Activated CD8-positive, alpha-beta T cell treated with anti-CD3 and anti-CD28 coated beads for 36 hours (primary cell): Measurements from ENCODE around the gene SHMT1. TPM values are rescaled to one million over a fixed set of nuclear protein-coding genes. Genes with fewer than 3 reads are reported as not detected.
"Not testable (repeated sequence)": the region's sequence is repeated elsewhere in the genome, so short reads cannot be mapped to it uniquely, and the experiment has no call there.

Experiments used
- ATAC-seq: fragments of 200-7000 bp; cut with Tn5 transposase; one replicate; pipeline ENCODE4 v1.10.0; 2021; ENCODE audit warnings: mild to moderate bottlenecking, moderate library complexity
- CTCF ChIA-PET: fragments of 350-600 bp; sonication (Branson Sonifier 250); formaldehyde crosslinking; loops from one replicate; lab custom pipeline; 2021; ENCODE audit warnings: antibody characterized with exemption; lab: Charles Lee
- POLR2A ChIA-PET: fragments of 350-600 bp; sonication (Branson Sonifier 250); formaldehyde crosslinking; loops from one replicate; lab custom pipeline; 2021; ENCODE audit warnings: antibody characterized with exemption; lab: Charles Lee
- DNase-seq: peaks from one replicate; pipeline ENCODE4 v3.0.0-alpha.2; 2020
- H3K27ac Mint-ChIP-seq: one replicate; pipeline ENCODE4 v1.8.0; 2021; ENCODE audit warnings: mild to moderate bottlenecking, mixed read lengths
- H3K27me3 Mint-ChIP-seq: one replicate; pipeline ENCODE4 v1.8.0; 2021; ENCODE audit warnings: mixed read lengths
- H3K36me3 Mint-ChIP-seq: one replicate; pipeline ENCODE4 v1.8.0; 2021; ENCODE audit warnings: low read depth, mixed read lengths
- H3K4me1 Mint-ChIP-seq: one replicate; pipeline ENCODE4 v1.8.0; 2021; ENCODE audit warnings: low read depth, mixed read lengths
- H3K4me3 Mint-ChIP-seq: one replicate; pipeline ENCODE4 v1.8.0; 2021; ENCODE audit warnings: mild to moderate bottlenecking, moderate library complexity, mixed read lengths
- H3K9me3 Mint-ChIP-seq: one replicate; pipeline ENCODE4 v1.8.0; 2021; ENCODE audit warnings: mixed read lengths
- intact Hi-C: fragments of 100-400 bp; cut with micrococcal nuclease; formaldehyde crosslinking; loops from one replicate; pipeline ENCODE4 v1.10.0; 2022
- total RNA-seq, 2 experiments: library from RNA; stranded (reverse); gene quantifications; one replicate each; pipeline ENCODE4 v1.2.3, GENCODE V29; 2021
- TF ChIP-seq, protein P1 (sequence below): fragments of 200-600 bp; IDR thresholded peaks from one replicate; pipeline ENCODE4 v1.8.0; 2022; ENCODE audit warnings: antibody characterized with exemption, mild to moderate bottlenecking

Gene SHMT1
- total RNA-seq, 2 experiments from 2014 or later: 45.1 to 49.6 TPM

DNA sequence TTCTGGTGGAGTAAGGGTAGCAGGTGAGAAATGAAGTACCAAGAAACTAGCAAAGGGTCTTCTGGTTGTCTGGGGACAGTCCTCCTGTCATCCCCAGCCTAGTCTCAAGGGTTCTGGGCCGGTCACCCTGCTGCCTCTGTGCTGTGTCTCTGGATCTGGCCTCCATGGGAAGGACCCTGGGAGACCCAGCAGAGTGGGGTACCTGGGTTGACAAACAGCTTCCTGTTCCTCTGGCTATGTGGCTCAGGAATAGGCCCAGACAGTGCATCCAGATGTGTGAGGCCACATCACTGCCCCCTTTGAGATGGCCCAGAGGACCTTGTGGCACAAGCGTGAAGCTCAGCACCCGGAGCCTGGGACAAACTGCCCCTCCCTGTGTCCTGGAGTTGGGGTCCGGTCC is 24.9 kb upstream of the SHMT1 start:
- H3K27me3 Mint-ChIP-seq, H3K4me3 Mint-ChIP-seq, CTCF ChIA-PET, H3K9me3 Mint-ChIP-seq, POLR2A ChIA-PET, H3K4me1 Mint-ChIP-seq, intact Hi-C loops, DNase-seq, ATAC-seq, H3K36me3 Mint-ChIP-seq, H3K27ac Mint-ChIP-seq: not testable (repeated sequence)

DNA sequence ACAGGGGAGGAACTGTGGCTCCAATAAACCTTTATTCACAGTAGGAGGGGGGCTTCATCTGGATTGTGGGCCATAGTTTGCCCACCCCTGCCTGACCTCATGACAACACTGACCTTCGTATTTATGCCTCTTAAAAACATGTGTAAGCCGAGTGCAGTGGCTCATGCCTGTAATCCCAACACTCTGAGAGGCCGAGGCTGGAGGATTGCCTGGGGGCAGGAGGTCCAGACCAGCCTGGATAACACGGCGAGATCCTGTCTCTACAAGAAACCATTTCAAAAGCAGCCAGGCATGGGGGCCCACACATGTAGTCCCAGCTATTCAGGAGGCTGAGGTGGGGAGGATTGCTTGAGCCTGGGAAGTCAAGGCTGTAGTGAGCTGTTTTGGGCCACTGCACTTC is 24.2 kb upstream of the SHMT1 start:
- POLR2A ChIA-PET, H3K27ac Mint-ChIP-seq, intact Hi-C loops, H3K4me3 Mint-ChIP-seq, H3K27me3 Mint-ChIP-seq, H3K4me1 Mint-ChIP-seq, ATAC-seq, DNase-seq, H3K9me3 Mint-ChIP-seq, H3K36me3 Mint-ChIP-seq, CTCF ChIA-PET: not testable (repeated sequence)

DNA sequence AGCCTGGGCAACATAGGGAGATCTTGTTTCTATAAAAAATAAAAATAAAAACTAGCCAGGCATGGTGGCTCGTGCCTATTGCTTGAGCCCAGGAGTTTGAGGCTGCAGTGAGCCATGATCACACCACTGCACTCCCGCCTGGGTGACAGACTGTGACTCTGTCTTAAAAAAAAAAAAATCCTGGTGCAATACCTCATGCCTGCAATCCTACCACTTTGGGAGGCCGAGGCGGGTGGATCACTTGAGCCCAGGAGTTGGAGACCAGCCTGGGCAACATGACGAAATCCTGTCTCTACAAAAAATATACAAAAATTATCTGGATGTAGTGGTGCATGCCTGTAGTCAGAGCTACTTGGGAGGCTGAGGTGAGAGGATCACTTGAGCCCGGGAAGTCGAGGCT is 20.9 kb upstream of the SHMT1 start:
- DNase-seq, H3K27me3 Mint-ChIP-seq, H3K9me3 Mint-ChIP-seq, intact Hi-C loops, H3K4me3 Mint-ChIP-seq, H3K4me1 Mint-ChIP-seq, H3K36me3 Mint-ChIP-seq, CTCF ChIA-PET, H3K27ac Mint-ChIP-seq, POLR2A ChIA-PET, ATAC-seq: not testable (repeated sequence)

DNA sequence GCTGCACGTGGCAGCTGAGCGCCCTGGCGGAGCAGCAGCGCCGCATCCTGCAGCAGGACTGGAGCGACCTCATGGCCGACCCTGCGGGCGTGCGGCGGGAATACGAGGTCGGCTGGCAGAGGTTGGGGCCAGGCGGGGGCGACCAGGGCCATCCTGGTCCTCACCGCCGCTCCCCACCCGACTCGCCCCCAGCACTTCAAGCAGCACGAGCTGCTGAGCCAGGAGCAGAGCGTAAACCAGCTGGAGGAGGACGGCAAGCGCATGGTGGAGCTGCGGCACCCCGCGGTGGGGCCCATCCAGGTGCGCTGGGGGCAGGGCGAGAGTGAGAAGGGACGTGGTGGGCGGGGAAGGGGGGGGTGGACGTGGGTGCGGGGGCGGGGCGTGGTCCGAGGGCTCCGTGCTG is 19.7 kb upstream of the SHMT1 start:
- H3K9me3 Mint-ChIP-seq, H3K27ac Mint-ChIP-seq, H3K4me1 Mint-ChIP-seq, H3K4me3 Mint-ChIP-seq, H3K27me3 Mint-ChIP-seq, CTCF ChIA-PET, intact Hi-C loops, H3K36me3 Mint-ChIP-seq: not testable (repeated sequence)
- DNase-seq: peak; percentile 33
- ATAC-seq: peak; percentile 71
- POLR2A ChIA-PET: interaction anchor here (1.6 kb wide), 1 partner anchor 20 kb away, joined by 4 read pairs; the partner anchor contains the start of gene SHMT1

DNA sequence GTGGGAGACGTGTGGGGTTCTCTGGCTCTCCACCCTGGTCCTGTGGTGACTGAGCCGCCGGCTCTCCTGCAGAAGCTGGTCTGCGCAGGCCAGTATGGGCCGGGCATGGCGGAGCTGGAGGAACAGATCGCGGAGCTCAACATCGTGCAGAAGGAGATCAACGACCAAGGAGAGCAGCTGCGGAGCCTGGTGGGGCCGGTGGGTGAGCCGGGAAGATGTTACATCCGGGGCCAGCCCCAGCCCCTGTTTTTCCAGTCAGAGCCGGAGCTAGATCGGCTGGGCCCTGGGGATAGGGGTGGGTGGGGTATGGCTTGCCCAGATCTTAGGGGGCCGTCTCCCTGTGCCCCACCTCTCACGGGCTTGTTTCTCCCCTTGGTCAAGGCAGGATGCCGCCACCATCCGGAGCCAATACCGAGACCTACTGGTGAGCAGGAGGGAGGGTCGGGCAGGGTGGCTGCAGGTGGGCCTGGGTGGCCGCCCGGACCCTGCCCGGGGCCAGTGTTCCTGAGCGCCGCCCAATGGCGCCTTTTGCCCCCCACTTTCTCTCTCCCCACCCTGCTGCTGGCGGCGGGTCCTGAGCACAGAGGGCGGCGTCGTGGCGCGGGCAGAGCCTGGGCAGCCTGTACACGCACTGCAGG is 19.2 kb upstream of the SHMT1 start:
- ChIA-PET POLR2A (interaction anchor here (1.6 kb wide), 1 partner anchor 19 kb away, joined by 4 read pairs; the partner anchor contains the start of gene SHMT1), CTCF (no interaction called here)
- no peak for DNase-seq
- H3K27me3 Mint-ChIP-seq: peaks cover 6% of the 10 kb centered on the region
- no peak overlapping the region for H3K27ac Mint-ChIP-seq
- ATAC-seq: no peak
- TF ChIP-seq, protein P1, sequence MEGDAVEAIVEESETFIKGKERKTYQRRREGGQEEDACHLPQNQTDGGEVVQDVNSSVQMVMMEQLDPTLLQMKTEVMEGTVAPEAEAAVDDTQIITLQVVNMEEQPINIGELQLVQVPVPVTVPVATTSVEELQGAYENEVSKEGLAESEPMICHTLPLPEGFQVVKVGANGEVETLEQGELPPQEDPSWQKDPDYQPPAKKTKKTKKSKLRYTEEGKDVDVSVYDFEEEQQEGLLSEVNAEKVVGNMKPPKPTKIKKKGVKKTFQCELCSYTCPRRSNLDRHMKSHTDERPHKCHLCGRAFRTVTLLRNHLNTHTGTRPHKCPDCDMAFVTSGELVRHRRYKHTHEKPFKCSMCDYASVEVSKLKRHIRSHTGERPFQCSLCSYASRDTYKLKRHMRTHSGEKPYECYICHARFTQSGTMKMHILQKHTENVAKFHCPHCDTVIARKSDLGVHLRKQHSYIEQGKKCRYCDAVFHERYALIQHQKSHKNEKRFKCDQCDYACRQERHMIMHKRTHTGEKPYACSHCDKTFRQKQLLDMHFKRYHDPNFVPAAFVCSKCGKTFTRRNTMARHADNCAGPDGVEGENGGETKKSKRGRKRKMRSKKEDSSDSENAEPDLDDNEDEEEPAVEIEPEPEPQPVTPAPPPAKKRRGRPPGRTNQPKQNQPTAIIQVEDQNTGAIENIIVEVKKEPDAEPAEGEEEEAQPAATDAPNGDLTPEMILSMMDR: no peak
- no peak overlapping the region for H3K4me3 Mint-ChIP-seq
- no peaks in the 10 kb centered on the region for H3K4me1 Mint-ChIP-seq
- H3K36me3 Mint-ChIP-seq: no peaks in the 10 kb centered on the region
- no peaks in the 10 kb centered on the region for H3K9me3 Mint-ChIP-seq
- intact Hi-C loops: no loop called here

DNA sequence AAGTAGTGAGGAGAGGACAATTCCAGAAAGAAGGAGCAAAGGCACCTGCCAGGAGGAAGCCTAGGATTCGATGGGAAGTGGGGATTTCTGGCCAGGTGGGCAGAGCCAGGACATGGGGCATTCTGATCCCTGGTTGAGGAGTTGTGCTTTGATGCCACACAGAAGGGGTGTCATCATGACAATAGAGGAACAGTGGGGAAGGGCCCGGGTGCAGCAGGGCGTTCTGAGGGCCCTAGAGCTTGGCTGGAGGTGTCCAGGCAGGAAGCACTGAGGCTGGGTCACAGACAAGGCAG is 18.5 kb upstream of the SHMT1 start:
- Mint-ChIP-seq H3K4me3 (no peak overlapping the region), H3K27ac (no peak overlapping the region), H3K36me3 (no peaks in the 10 kb centered on the region), H3K27me3 (peaks cover 6% of the 10 kb centered on the region), H3K4me1 (no peaks in the 10 kb centered on the region), H3K9me3 (no peaks in the 10 kb centered on the region)
- ChIA-PET POLR2A (no interaction called here), CTCF (no interaction called here)
- TF ChIP-seq, protein P1: no peak
- intact Hi-C loops: no loop called here
- DNase-seq (no peak), ATAC-seq (no peak)

DNA sequence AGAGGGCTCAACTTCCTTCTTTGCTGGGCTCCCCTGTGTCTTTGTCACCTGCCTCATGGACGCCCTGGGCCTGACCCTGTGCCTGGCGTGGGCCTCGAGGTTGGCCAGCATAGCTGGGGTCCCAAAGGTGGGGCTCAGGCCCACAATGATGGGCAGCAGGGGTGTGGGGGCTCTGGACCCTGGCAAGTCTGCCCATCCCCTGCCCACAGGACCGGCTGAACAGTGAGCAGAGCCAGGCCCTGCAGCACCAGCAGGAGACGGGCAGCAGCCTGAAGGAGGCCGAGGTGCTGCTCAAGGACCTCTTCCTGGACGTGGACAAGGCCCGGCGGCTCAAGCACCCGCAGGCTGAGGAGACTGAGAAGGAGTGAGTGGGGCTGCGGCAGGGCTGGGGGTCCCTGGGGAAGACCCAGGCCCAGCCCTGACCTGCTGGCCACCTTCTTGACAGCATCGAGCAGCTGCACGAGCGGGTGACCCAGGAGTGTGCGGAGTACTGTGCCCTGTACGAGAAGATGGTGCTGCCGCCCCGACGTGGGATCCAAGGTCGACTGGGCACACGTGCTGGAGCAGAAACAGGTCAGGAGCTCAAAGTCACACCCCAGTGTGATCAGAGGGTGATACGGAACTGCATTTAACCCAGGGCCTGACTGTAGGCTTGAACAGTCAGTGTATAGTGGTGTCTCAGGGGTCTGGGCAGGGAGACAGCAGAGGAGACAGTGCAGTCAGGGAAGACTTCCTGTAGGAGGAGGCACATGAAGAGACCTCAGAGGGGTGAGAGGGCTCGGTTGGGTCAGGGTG is 18.0 kb upstream of the SHMT1 start:
- Mint-ChIP-seq H3K4me1 (no peaks in the 10 kb centered on the region), H3K9me3 (no peaks in the 10 kb centered on the region), H3K4me3 (no peak overlapping the region), H3K27me3 (peaks cover 6% of the 10 kb centered on the region), H3K36me3 (no peaks in the 10 kb centered on the region), H3K27ac (no peak overlapping the region)
- TF ChIP-seq, protein P1: no peak
- no peak for ATAC-seq
- no peak for DNase-seq
- intact Hi-C loops: no loop called here
- CTCF ChIA-PET: no interaction called here
- POLR2A ChIA-PET: no interaction called here
